Neural cell (in vitro differentiated cells): Measurements from ENCODE around the gene NBPF3. TPM values are rescaled to one million over a fixed set of nuclear protein-coding genes. Genes with fewer than 3 reads are reported as not detected.

Source experiments
- H2AFZ ChIP-seq: fragments of 200-600, 300-800 bp; sonication (generic), shearing (Covaris generic); 2 replicates; pipeline ENCODE4 v1.6.0; 2014; ENCODE audit warnings: low read depth, mild to moderate bottlenecking, antibody characterized with exemption, low read length, moderate library complexity
- H3F3A ChIP-seq: fragments of 200-600 bp; shearing (Covaris generic); 2 replicates; pipeline ENCODE4 v1.6.1; 2016; ENCODE audit warnings: mild to moderate bottlenecking, moderate library complexity, mixed read lengths, antibody characterized with exemption, low read length; ENCODE audit not compliant: insufficient read depth, poor library complexity, severe bottlenecking
- H3K27ac ChIP-seq: fragments of 200-600, 300-800 bp; sonication (generic), shearing (Covaris generic); 2 replicates; pipeline ENCODE4 v1.5.1; 2014; ENCODE audit warnings: mild to moderate bottlenecking, low read length, moderate library complexity
- H3K27me3 ChIP-seq: fragments of 300-800, 200-600 bp; sonication (generic), shearing (Covaris generic); 2 replicates; pipeline ENCODE4 v1.6.0; 2014; ENCODE audit warnings: mild to moderate bottlenecking, low read depth, low read length, moderate library complexity; ENCODE audit not compliant: insufficient read depth
- H3K36me3 ChIP-seq: fragments of 300-800, 200-600 bp; sonication (generic), shearing (Covaris generic); 2 replicates; pipeline ENCODE4 v1.5.1; 2014; ENCODE audit warnings: mild to moderate bottlenecking, antibody characterized with exemption, low read length, moderate library complexity; ENCODE audit not compliant: insufficient read depth
- H3K4me2 ChIP-seq: fragments of 300-800, 200-600 bp; sonication (generic), shearing (Covaris generic); 2 replicates; pipeline ENCODE4 v1.6.0; 2014; ENCODE audit warnings: mild to moderate bottlenecking, low read length
- H3K4me3 ChIP-seq: fragments of 300-800, 200-600 bp; sonication (generic), shearing (Covaris generic); 2 replicates; pipeline ENCODE4 v1.5.1; 2014; ENCODE audit warnings: mild to moderate bottlenecking, low read length, moderate library complexity
- H3K79me2 ChIP-seq: fragments of 200-600 bp; shearing (Covaris generic); replicated peaks from 2 replicates; pipeline ENCODE4 v1.6.0; 2014; ENCODE audit warnings: mild to moderate bottlenecking, low read length, moderate library complexity; ENCODE audit not compliant: insufficient read depth
- H3K9ac ChIP-seq: fragments of 300-800, 200-600 bp; sonication (generic), shearing (Covaris generic); 2 replicates; pipeline ENCODE4 v1.6.1; 2016; ENCODE audit warnings: mild to moderate bottlenecking, low read length, mixed read lengths
- H3K9me2 ChIP-seq: fragments of 200-600 bp; shearing (Covaris generic); 2 replicates; pipeline ENCODE4 v1.6.1; 2016; ENCODE audit warnings: mild to moderate bottlenecking, low read length, mixed read lengths; ENCODE audit not compliant: insufficient read depth
- H3K9me3 ChIP-seq: fragments of 200-600, 300-800 bp; sonication (generic), shearing (Covaris generic); 2 replicates; pipeline ENCODE4 v1.6.1; 2016; ENCODE audit warnings: mild to moderate bottlenecking, mixed run types, low read length, moderate library complexity, mixed read lengths
- H4K20me1 ChIP-seq: fragments of 200-600 bp; shearing (Covaris generic); 2 replicates; pipeline ENCODE4 v1.6.1; 2016; ENCODE audit warnings: mild to moderate bottlenecking, mixed run types; ENCODE audit not compliant: insufficient read depth
- EP300 ChIP-seq: fragments of 450-650 bp; conservative IDR thresholded peaks from 2 replicates; pipeline ENCODE4 v1.6.1; 2014; ENCODE audit warnings: antibody characterized with exemption, mild to moderate bottlenecking, moderate library complexity; ENCODE audit not compliant: poor library complexity, severe bottlenecking
- EZH2 ChIP-seq: fragments of 200-600, 300-800 bp; shearing (Covaris generic), sonication (generic); IDR thresholded peaks from 2 replicates; pipeline ENCODE4 v1.6.1; 2014; ENCODE audit warnings: antibody characterized with exemption, low read length, borderline replicate concordance, mild to moderate bottlenecking; ENCODE audit not compliant: insufficient read depth, poor library complexity, severe bottlenecking
- MXI1 ChIP-seq: fragments of 450-650 bp; conservative IDR thresholded peaks from 2 replicates; pipeline ENCODE4 v1.6.1; 2014; ENCODE audit warnings: antibody characterized with exemption, mild to moderate bottlenecking; ENCODE audit not compliant: poor library complexity, severe bottlenecking
- POLR2AphosphoS5 ChIP-seq: IDR thresholded peaks from 2 replicates; pipeline ENCODE4 v1.6.1; 2012
- RAD21 ChIP-seq: fragments of 450-650 bp; conservative IDR thresholded peaks from 2 replicates; pipeline ENCODE4 v1.6.1; 2014; ENCODE audit warnings: antibody characterized with exemption, mild to moderate bottlenecking, moderate library complexity
- SMC3 ChIP-seq: fragments of 450-650 bp; conservative IDR thresholded peaks from 2 replicates; pipeline ENCODE4 v1.6.1; 2014; ENCODE audit warnings: antibody characterized with exemption, mild to moderate bottlenecking, moderate library complexity; ENCODE audit not compliant: poor library complexity
- TAF1 ChIP-seq: IDR thresholded peaks from 2 replicates; pipeline ENCODE4 v1.6.1; 2012; ENCODE audit warnings: low read depth
- polyA plus RNA-seq: library from polyadenylated mRNA; depleted of rRNA; stranded (reverse); fragments of >200 nt; gene quantifications from 2 replicates; pipeline ENCODE4 v1.2.3, GENCODE V29; 2014
- TF ChIP-seq, protein P1 (sequence below): fragments of 450-650 bp; IDR thresholded peaks from 2 replicates; pipeline ENCODE4 v1.5.1; 2014; ENCODE audit warnings: antibody characterized with exemption, mild to moderate bottlenecking, moderate library complexity; ENCODE audit not compliant: poor library complexity, severe bottlenecking
- TF ChIP-seq, protein P2 (sequence below): IDR thresholded peaks from 2 replicates; pipeline ENCODE4 v1.6.1; 2012; ENCODE audit warnings: borderline replicate concordance

NBPF3 gene
- polyA plus RNA-seq, 1 donor from 2014 or later, result 14.4 TPM

DNA sequence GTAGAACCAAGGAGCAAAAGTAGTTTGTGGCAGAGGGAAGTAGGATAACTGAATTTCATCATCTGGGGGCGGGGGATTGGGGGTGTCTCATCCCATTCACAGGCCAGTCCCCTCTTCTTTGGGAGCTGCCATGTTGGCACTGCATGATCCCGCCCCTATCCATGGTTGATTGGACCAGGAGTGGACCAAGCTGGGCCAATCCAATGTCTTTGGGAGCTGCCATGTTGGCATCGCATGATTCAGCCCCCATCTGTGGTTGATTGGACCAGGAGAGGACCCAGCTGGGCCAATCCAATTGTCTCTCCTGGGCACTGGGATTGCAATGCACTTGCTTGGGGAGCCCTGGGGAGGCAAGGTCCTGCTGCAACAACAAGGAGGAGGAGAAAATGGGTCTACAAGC lies 56.9 kb downstream of the NBPF3 start:
- no peak overlapping the region for H3K4me2 ChIP-seq
- H2AFZ ChIP-seq, result no peak overlapping the region
- H3K36me3 ChIP-seq, result no peaks in the 10 kb centered on the region
- H3K9me2 ChIP-seq, result no peaks in the 10 kb centered on the region
- no peaks in the 10 kb centered on the region for H4K20me1 ChIP-seq
- no peak overlapping the region for H3K9ac ChIP-seq
- no peaks in the 10 kb centered on the region for H3K9me3 ChIP-seq
- no peak overlapping the region for H3K4me3 ChIP-seq
- no peaks in the 10 kb centered on the region for H3F3A ChIP-seq
- no peaks in the 10 kb centered on the region for H3K79me2 ChIP-seq
- TF ChIP-seq, protein P1, sequence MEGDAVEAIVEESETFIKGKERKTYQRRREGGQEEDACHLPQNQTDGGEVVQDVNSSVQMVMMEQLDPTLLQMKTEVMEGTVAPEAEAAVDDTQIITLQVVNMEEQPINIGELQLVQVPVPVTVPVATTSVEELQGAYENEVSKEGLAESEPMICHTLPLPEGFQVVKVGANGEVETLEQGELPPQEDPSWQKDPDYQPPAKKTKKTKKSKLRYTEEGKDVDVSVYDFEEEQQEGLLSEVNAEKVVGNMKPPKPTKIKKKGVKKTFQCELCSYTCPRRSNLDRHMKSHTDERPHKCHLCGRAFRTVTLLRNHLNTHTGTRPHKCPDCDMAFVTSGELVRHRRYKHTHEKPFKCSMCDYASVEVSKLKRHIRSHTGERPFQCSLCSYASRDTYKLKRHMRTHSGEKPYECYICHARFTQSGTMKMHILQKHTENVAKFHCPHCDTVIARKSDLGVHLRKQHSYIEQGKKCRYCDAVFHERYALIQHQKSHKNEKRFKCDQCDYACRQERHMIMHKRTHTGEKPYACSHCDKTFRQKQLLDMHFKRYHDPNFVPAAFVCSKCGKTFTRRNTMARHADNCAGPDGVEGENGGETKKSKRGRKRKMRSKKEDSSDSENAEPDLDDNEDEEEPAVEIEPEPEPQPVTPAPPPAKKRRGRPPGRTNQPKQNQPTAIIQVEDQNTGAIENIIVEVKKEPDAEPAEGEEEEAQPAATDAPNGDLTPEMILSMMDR, result no peak
- TF ChIP-seq TAF1, result no peak
- no peak for TF ChIP-seq EZH2
- TF ChIP-seq, protein P2, sequence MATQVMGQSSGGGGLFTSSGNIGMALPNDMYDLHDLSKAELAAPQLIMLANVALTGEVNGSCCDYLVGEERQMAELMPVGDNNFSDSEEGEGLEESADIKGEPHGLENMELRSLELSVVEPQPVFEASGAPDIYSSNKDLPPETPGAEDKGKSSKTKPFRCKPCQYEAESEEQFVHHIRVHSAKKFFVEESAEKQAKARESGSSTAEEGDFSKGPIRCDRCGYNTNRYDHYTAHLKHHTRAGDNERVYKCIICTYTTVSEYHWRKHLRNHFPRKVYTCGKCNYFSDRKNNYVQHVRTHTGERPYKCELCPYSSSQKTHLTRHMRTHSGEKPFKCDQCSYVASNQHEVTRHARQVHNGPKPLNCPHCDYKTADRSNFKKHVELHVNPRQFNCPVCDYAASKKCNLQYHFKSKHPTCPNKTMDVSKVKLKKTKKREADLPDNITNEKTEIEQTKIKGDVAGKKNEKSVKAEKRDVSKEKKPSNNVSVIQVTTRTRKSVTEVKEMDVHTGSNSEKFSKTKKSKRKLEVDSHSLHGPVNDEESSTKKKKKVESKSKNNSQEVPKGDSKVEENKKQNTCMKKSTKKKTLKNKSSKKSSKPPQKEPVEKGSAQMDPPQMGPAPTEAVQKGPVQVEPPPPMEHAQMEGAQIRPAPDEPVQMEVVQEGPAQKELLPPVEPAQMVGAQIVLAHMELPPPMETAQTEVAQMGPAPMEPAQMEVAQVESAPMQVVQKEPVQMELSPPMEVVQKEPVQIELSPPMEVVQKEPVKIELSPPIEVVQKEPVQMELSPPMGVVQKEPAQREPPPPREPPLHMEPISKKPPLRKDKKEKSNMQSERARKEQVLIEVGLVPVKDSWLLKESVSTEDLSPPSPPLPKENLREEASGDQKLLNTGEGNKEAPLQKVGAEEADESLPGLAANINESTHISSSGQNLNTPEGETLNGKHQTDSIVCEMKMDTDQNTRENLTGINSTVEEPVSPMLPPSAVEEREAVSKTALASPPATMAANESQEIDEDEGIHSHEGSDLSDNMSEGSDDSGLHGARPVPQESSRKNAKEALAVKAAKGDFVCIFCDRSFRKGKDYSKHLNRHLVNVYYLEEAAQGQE, result no peak
- no peak for TF ChIP-seq SMC3
- no peak for TF ChIP-seq MXI1
- TF ChIP-seq EP300, result no peak
- TF ChIP-seq POLR2AphosphoS5, result no peak
- TF ChIP-seq RAD21, result no peak
- no peaks in the 10 kb centered on the region for H3K27me3 ChIP-seq
- no peak overlapping the region for H3K27ac ChIP-seq

DNA sequence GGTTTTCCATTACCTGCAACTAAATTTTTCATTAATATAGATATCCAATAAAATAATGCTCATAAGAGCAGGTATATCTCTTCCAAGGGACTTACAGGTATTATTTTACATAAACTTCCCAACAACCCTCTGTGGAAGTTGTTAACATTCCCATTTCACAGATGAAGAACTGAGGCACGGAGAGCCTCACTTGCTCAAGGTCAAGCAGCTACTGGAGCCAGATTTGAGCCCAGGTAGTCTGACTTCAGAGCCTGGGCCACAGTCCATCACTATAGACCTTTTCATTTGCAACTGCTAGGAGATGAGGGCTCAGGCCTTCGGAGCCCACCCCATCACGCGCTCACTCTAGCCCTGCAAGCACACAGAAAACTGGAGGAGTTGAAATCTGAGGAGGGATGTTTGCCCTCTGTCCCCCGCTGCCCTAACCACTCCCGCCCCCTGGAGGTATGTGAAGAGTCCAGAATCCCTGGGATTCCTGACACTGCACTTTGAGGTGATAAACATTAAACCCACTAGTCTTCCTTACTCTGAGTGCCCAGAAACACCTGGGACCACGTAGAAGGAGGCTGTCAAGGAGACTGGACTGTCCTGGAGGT lies 57.6 kb downstream of the NBPF3 start:
- H3F3A ChIP-seq, result no peaks in the 10 kb centered on the region
- H3K27ac ChIP-seq, result no peak overlapping the region
- no peaks in the 10 kb centered on the region for H3K9me3 ChIP-seq
- no peak overlapping the region for H3K4me2 ChIP-seq
- H4K20me1 ChIP-seq, result no peaks in the 10 kb centered on the region
- H3K36me3 ChIP-seq, result no peaks in the 10 kb centered on the region
- H3K79me2 ChIP-seq, result no peaks in the 10 kb centered on the region
- TF ChIP-seq SMC3 (no peak), EP300 (no peak), EZH2 (no peak), RAD21 (no peak), TAF1 (no peak), POLR2AphosphoS5 (no peak), MXI1 (no peak)
- TF ChIP-seq, protein P1, result no peak
- TF ChIP-seq, protein P2, result no peak
- no peak overlapping the region for H3K9ac ChIP-seq
- no peaks in the 10 kb centered on the region for H3K27me3 ChIP-seq
- no peak overlapping the region for H2AFZ ChIP-seq
- no peak overlapping the region for H3K4me3 ChIP-seq
- H3K9me2 ChIP-seq, result no peaks in the 10 kb centered on the region
